GM21717 (cell line): ENCODE results near the gene ZSCAN20.

ENCODE experiments used
- ATAC-seq: cut with Tn5 transposase; IDR thresholded peaks from one replicate; pipeline ENCODE4 v1.9.1; 2021; ENCODE audit warnings: mild to moderate bottlenecking, moderate library complexity; ENCODE audit not compliant: unreplicated experiment

Gene ZSCAN20

DNA sequence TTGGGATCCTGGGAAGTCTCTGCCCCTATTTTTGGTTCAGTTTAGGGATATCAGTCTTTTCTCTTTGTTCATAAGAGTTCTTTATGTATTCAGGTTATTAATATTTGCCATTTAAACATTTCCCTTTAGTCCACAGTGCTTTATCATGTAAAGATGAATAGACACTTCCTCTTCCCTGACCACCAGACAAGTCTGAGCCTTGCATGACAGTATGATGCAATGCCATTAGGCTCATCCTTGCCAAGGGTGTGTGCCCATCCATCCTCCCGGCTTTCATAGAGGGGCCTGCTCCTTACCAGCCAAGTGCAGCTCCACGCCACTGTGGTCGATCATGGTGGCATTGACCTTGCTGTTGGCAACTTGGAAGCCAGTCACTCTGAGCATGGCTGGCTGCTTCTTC lies 52.1 kb downstream of the ZSCAN20 start:
- ATAC-seq: no peak

GRCh38 chr1:33527934-33528333 lies 55.5 kb downstream of the ZSCAN20 start:
- no peak for ATAC-seq

DNA sequence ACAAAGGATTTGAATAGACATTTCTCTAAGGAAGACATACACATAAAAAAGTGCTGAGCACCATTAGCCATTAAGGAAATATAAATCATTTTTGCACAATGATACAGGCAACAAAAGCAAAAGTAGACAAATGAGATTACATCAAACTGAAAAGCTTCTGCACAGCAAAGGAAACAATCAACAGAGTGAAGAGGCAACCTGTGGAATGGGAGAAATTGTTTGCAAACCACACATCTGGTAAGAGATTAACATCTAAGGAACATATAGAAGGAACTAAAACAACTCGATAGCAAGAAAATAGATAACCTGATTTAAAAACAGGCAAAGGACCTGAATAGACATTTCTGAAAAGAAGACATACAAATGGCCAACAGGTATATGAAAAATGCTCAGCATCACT lies 57.5 kb downstream of the ZSCAN20 start:
- ATAC-seq: no peak

DNA sequence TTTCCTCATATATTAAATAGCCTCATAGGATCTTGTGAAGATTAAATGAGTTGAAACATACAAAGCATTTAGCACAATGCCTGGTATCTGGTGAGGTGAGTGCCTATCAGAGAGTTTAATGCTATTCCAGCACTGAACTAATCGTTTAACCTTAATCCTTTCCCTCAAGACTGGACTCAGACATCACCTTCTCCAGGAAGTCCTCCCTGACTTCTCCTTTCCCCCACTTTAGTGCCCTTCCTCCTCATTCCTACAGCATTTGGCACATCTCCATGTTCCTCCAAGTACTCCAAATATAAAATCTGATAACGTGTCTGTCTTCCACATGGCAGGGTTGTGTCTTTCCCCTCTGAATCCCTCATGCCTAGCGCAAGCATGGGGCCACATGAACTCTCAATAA lies 59.8 kb downstream of the ZSCAN20 start:
- ATAC-seq: no peak

DNA sequence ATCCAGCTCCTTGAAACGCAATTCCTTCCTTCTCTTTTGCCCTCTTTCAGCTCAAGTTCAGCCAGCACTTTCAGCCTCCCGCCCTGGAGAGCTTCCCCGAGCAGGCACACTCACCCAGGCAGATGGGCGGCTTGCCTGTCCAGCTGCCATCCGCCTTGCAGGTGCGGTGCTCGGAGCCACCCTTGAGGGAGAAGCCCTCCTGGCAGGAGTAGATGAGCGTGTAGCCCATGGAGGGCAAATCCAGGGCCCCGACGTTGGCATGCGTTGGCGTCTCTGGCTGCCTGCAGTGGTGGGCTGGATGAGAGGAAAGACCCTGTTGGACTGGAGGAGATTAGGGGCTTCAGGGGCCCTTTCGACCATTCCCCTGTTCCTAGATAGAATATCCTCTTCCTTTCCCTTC lies 60.5 kb downstream of the ZSCAN20 start:
- ATAC-seq: no peak

GRCh38 chr1:33535334-33535733 lies 62.9 kb downstream of the ZSCAN20 start:
- ATAC-seq: no peak

DNA sequence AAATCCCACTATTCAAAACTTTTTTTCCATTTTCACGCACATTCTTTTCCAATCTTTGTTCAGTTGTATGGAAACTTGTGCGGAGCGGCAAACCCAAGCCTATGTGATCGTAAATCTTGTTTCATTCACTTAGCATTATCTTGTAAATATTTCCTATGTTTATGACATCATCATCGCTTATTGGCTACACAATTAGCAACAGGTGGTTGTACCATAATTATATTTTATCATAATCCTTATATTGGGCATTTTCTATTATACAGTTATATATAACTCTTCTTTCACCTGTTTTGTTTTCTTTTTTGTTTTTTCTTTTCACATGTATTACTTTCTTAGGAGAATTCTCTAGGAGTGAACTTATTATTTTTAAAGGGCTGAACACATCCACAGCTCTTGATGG lies 65.4 kb downstream of the ZSCAN20 start:
- no peak for ATAC-seq

- ATAC-seq: no peak
Measured at GRCh38 chr1:33541966-33542365, 69.5 kb downstream of the ZSCAN20 start.
